Tibial nerve (tissue), 4 donors: ENCODE measurements around the gene COL25A1.

Experiments used
- CTCF ChIP-seq, 5 experiments: fragments of 200-600 bp in 3 of 5; fragments of 450-650 bp in 2 of 5; sonication (generic) in 3 of 5; IDR thresholded peaks; one replicate each; pipeline ENCODE4 v1.5.1; 2016 to 2019; ENCODE audit warnings: antibody characterized with exemption in 5 of 5, mild to moderate bottlenecking in 3 of 5, moderate library complexity in 2 of 5
- EP300 ChIP-seq, 2 donors: sonication (generic); formaldehyde crosslinking; IDR thresholded peaks; one replicate each; pipeline ENCODE4 v1.6.1; 2017; ENCODE audit warnings: antibody characterized with exemption in 2 of 2, mild to moderate bottlenecking in 1 of 2

GRCh38 chr4:108783665-108784463 lies 518.6 kb downstream of the COL25A1 start:
- TF ChIP-seq CTCF (IDR thresholded peaks at IDR 0.05) (peak in 1 of 5 experiments; percentile 30), EP300 (IDR thresholded peaks at IDR 0.05) (no peak)
